HG03060 (cell line): ENCODE measurements around the gene GORASP1.
"Not testable (repeated sequence)": the region's sequence is repeated elsewhere in the genome, so short reads cannot be mapped to it uniquely, and the experiment has no call there.

Experiments
- ATAC-seq: cut with Tn5 transposase; IDR thresholded peaks from one replicate; pipeline ENCODE4 v1.9.1; 2021; ENCODE audit warnings: low read depth, moderate number of reproducible peaks; ENCODE audit not compliant: unreplicated experiment

GORASP1 gene

GRCh38 chr3:39075910-39076309, 31.5 kb downstream of the GORASP1 start:
- no peak for ATAC-seq

GRCh38 chr3:39068556-39068955, 38.9 kb downstream of the GORASP1 start:
- no peak for ATAC-seq

GRCh38 chr3:39067286-39067685, 40.1 kb downstream of the GORASP1 start:
- ATAC-seq: no peak

GRCh38 chr3:39065197-39065596, 42.2 kb downstream of the GORASP1 start:
- peak; percentile 90 for ATAC-seq

GRCh38 chr3:39064646-39065045, 42.8 kb downstream of the GORASP1 start:
- ATAC-seq: no peak

GRCh38 chr3:39063143-39063542, 44.3 kb downstream of the GORASP1 start:
- ATAC-seq: no peak

GRCh38 chr3:39062180-39062579, 45.2 kb downstream of the GORASP1 start:
- ATAC-seq: no peak

GRCh38 chr3:39061228-39061627, 46.2 kb downstream of the GORASP1 start:
- ATAC-seq: not testable (repeated sequence)

GRCh38 chr3:39056151-39056550, 51.3 kb downstream of the GORASP1 start:
- no peak for ATAC-seq

- no peak for ATAC-seq
Observed at GRCh38 chr3:39053696-39054095, 53.7 kb downstream of the GORASP1 start.

- no peak for ATAC-seq
Observed at GRCh38 chr3:39052583-39052982, 54.8 kb downstream of the GORASP1 start.

GRCh38 chr3:39051649-39052561, 55.5 kb downstream of the GORASP1 start, which contains the start of the genes SCN11A and WDR48:
TSS of gene SCN11A (minus strand) at chr3:39051944. CDS start at chr3:38950362, 101,582 bp downstream.
TSS of gene WDR48 (plus strand) at chr3:39052016. CDS start at chr3:39052026, 10 bp downstream.
- peak; percentile 90 for ATAC-seq

GRCh38 chr3:39050029-39050428, 57.4 kb downstream of the GORASP1 start:
- ATAC-seq: no peak
